Jurkat, Clone E6-1 (cell line): Measurements from ENCODE around the gene TAF10.

Experiments
- DNase-seq: peaks from one replicate; pipeline ENCODE4 v3.0.0-alpha.2; 2011; ENCODE audit warnings: low read depth, low spot score
- H3K4me3 ChIP-seq: 2 replicates; pipeline ENCODE4 v1.5.1; 2011; ENCODE audit warnings: mild to moderate bottlenecking, low read length, control low read depth, moderate library complexity

The TAF10 gene

DNA sequence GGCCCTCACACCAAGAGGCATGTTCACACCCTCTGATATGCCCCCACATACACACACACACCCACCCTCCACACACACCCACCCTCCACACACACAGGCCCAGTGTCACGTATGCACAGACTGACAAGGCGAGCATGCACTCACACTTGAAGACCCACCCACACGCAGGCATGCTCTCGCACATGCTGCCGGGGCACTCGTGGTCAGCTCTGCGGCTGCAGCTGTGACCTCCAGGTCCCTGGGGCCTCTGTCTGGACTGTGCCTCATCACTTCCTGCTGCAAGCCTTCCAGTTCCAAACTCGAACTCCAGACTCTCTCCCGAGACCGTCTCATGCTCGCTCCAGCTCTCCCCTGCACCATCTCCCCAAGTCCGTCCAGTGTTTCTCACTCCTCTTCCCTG lies 34.1 kb upstream of the TAF10 start:
- no peak for DNase-seq
- no peak overlapping the region for H3K4me3 ChIP-seq

DNA sequence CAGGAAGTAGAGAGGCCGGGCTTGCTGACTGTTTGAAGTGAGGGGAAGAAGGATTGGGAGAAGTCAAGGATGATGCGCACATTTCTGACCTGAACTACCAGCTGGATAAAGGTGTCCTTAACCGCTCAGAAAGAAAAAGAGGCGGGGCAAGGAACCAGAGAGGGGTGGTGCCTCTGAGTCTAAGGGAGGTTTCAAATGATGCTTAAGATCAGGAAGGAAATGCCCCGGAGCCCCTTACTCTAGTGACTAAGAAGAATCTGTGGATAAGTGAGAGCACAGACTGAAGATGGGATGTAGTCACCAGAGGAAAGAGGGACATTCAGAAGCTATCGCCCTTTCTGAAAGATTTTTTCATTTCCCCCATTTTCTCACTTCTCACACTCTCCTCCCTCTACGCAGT lies 30.9 kb upstream of the TAF10 start:
- no peak overlapping the region for H3K4me3 ChIP-seq
- no peak for DNase-seq

DNA sequence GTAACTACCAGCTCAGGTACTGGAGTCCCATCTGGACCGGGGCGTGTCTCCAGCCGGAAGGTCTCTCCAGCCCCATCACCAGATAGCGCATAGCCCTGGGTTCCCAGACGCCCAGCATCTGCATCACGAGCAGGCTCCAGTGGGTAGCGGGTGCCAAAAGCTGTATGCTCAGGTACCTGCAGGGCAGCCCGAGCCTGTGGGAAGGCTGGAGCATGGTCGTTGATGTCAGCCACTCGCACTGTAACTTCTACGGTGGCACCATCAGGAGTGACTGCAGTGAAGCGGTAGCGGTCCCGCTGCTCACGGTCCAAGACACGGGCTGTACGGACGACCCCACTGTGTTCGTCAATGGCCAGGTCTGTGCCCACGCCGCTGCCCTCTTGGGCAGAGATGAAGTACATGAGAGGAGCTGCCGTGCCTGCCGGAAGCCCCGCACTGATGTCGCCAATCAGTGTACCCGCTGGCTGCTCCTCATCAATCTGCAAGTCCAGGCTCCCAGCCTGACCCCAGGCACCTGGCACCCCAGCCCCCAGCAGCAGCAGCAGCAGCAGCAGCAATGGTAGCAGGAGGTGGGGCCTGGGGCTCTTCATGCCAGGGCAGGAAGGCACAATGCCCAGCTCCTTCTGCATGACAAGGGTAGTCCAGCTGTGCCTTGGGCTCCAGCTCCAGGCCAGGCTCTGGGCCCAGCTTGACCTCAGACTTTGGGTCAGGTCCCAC lies 29.1 kb upstream of the TAF10 start:
- H3K4me3 ChIP-seq = no peak overlapping the region
- no peak for DNase-seq

DNA sequence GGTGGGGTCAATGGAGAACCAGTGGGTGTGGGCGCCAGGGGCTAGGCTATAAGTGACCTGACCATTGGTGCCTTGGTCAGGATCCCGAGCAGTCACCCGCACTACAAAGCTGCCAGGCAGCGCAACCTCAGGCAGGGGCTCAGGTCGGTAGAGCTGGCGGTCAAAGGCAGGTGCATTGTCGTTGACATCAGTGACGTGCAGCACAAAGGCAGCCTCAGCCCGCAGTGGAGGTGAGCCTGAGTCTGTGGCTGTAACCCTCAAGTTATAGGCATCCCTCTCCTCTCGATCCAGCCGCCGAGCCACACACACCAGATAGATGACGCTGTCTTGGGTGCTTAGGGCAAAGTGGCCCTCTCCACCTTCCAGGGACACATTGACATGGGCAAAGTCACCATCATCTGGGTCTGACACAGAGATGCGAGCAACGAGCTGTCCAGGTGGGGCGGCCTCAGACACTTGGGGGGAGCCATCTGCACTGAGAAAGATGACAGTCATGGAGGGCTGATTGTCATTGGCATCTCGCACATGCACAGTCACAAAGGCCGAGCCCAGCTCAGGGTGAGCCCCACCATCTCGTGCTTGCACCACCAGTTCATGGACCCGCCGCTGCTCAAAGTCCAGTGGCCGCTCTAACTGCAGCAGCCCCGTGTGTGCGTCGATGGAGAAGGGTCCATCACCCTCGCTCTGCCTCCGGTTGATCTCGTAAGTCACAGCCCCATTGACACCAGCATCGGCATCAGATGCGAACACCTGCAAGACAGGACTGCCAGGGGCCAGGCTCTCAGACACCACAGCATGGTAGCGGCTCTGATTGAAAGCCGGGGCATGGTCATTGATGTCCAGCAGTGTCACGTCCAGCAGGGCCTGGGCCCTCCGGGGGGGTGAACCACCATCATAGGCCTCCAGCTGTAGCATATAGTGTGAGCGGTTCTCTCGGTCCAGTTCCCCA lies 28.3 kb upstream of the TAF10 start:
- DNase-seq = no peak
- no peak overlapping the region for H3K4me3 ChIP-seq

DNA sequence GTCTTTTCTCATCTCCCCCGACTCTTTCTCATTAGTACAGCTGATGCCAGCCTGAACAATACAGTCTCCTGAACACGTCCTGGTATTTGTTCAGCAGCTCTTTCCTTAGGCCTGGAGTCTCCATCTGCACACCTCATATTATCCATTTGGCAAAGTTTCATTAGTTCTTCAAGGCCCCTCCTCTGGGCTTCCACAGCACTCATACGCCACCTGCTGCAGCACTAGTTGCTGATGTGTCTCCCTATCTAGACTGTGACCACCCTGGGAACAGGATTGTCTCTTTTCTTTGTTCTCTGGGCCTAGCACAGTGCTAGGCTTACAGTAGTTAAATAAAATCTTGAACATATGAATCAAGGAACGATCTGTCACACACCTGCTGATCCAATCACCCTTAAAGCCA lies 26.4 kb upstream of the TAF10 start:
- H3K4me3 ChIP-seq = no peak overlapping the region
- DNase-seq = no peak

DNA sequence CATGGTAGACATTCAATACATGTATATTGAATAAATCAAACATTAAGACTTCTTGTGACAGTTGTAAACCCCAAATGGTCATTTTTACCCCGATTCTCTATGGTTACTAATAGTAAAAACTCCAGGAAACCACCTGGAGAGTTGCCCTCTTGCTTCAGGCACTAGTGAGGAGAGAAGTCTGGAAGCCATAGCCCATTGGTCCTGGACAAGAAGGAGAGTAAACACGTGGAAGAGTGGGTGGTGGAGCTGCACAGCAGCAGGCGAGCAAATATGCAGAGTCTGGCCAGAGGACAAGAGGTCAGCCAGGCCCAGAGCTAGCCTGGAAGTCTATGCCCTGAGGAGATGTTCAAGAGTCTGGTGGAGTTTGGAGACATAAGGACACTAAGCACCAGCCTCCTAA lies 25.9 kb upstream of the TAF10 start:
- H3K4me3 ChIP-seq = no peak overlapping the region
- no peak for DNase-seq

DNA sequence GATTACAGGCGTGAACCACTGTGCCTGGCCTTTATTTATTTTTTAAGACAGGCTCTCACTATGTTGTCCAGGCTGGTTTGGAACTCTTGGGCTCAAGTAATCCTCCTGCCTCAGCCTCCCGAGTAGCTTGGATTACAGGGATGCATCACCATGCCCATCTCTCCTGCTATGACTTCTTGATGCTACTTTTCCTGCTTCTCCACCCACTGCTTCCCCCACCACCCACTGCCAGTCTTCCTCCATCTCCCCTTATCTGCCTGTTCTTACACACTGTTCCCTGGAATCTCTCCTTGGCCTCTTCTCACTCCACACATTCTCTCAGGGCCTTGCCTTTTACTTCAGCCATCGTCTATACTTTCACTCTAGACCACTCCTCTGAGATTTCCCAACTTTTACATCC lies 24.5 kb upstream of the TAF10 start:
- no peak for DNase-seq
- no peak overlapping the region for H3K4me3 ChIP-seq

DNA sequence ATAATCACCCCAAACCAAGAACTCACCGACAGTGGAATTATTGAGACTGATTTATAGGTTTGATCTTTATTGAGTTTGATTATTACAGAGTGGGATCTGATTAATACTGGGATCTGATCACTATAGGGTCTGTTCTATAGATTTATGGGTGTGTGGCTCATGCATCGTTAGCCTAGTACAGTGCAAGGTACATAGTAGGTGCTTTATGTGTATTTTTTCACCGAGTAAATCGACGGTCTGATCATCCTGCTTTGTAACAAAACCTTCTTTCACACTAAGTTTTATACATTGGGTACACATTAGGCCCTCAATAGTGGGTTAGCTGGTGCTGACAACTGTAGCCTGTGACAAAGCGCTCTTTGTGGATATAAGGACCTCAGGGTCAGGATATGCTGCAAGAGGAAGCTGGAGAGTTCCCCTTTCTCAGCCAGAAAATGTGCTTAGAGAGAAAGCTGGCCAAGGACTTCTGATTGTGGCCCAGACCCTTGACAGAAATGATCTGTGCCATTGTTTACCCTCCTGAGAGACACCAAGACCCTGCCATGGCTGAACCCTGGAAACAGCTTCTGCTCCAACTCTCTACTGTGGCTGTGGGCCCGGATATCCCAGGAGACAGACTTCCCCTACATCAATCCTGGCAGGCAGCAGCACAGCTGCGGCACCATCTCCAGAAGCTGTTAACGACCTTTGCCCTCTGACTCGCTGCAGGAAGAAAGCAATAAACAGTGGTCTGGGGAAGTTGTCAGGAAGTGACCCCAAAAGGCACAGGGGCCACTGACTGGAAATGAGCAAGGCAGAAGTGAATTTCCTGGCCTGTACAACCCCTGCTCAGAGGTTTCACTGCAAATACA lies 23.3 kb upstream of the TAF10 start:
- no peak for DNase-seq
- H3K4me3 ChIP-seq = no peak overlapping the region

DNA sequence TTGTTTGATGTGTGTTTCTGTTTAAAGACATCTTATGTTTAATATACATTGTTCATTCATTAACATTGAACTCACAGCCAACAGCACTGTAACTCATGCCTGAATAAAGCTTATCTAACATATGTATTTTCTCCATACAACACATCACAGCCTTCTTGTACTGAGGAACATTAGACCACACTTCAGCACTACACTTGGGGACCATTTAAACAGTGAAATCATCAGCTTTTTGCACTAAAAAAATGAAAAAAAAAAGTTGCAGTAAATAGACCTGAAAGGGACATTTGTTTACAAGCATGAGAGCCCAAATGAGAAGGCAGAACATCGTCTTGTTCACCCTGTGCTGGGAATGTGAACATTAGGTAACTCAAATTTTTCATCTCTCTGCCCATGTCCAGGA lies 22.5 kb upstream of the TAF10 start:
- no peak overlapping the region for H3K4me3 ChIP-seq
- DNase-seq = no peak

DNA sequence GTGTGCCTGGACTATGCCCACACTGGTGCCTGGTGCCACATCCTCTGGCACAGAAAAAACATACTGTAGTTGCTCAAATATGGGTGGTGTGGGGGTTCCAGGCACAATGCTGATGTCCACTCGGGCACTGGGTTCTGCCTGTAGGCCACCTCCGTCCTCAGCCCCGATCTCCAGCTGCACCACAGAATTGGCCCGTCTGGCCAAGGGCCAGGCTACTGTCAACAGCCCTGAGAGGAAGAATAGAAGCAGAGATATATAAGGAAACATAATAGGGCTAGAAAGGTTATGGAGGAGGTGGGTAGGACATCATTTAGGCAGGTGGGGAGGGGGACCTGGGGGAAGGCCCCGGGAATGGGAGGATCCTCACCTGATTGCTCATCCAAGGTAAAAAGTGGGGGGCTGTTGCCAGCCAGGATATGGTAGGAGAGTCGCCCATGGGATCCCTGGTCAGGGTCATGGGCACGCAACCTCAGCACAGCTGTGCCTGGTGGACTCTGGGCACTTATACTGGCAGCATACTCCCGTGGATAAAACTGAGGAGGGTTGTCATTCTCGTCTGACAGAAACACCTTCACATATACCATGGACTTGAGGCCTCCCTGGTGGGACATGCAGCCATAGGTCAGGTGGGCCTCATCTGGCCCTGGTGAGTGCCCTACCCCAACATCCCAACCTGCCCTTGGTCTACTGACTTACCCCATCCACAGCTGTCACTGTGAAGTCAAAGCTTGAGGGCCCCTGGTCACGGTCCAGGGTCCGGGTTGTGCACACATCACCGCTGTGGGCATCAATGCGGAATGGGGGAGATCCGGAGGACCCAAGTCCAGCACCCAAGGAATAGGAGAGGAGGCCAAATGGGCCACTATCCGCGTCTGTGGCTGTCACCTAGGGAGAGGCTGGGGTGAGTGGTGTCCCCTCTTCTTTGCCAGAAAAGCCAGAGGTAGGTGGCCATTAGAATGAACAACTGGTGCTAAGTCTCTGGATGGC lies 21.7 kb upstream of the TAF10 start:
- no peak for DNase-seq
- H3K4me3 ChIP-seq = no peak overlapping the region

DNA sequence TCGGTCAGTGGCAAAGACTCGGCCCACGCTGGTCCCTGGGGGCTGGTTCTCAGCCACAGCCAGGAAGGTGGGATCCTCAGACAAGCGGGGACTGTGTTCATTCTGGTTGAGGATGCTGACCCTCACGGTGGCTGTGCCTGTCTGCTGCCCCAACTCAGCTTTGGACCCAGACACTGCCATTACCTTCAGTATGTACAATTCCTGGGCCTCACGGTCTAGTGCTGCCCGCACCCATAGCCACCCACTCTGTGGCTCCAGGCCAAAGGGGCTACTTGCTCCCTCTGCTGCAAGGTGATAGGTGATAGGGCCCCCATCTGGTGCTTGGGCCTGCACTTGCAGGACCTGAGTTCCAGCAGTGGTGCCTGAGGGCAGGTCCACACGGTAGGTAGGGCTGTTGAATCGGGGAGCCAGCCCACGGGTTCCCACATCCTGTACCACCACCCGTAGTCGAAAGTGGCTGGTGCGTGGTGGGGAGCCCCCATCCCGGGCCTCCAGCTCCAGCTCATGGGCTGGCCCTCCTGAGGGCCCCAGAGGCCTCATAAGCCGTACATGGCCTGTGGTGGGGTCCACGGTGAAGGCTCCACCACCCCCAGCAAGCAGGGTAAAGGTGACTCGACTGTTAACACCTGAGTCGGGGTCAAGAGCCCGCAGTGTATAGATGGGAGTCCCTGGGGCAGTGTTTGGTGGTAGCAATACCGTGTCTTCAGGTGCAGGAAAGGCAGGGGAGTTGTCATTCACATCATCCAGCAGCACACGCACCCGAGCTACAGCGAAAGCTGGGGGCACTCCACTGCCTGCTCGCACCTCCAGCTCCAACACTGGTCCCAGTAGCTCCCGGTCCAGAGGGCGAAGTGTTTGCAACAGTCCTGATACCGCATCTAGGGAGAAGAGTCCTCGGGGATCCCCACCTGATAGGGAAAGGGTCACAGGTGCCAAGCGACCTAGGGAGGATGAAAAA lies 20.4 kb upstream of the TAF10 start:
- DNase-seq = no peak
- H3K4me3 ChIP-seq = no peak overlapping the region

DNA sequence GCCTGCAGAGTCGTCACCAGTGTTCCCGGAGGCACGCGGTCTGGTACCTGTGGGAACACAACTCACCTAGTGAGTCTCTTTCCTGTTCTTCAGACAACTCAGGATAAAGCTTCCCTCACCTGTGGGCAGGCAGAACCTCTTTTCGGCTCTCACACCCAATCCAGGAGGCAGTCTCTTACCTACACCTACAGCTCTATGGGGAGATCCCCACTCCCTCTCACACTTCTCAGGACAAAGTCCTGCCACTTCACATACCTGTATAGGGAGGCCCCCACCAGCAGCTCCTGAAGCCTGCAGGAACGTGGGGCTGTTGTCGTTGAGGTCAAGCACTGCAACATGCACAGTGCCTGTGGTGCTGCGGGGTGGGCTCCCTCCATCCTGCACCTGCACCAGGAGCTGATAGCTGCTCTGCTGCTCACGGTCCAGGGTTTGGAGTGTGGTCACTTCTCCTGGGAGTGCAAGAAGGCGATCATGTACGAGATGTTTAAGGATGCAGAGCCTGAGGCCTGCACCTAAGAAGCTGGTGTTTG lies 19.4 kb upstream of the TAF10 start:
- DNase-seq = no peak

DNA sequence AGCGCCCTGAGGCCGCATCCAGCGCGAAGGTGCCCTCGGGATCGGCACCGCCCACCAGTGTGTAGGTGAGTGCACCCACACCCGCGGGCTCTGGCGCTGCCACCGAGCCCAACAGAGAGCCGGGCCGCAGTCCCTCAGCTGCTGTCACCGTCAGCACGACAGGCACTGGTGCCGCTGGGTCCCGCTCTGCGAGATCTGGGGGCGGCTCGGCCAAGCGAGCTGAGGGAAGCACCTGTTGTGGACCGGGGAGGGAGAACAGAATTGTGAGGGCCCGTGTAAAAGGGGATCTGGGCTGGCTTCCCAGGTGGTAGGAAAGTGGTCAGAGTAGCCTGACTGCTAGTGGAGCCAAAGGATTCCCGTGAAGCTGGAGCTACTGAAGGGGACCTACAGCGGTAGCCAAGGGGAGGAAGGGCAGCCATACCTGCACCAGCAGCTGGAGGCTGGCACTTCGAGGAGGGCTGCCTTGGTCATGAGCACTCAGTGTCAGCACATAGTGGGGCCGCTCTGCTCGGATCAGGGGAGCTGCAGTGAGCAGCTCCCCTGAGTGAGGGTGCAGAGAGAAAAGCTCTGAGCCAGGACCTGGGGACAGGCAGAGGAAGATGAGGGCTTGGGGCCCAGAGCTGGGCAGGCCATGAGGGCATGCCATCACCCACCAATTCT lies 18.7 kb upstream of the TAF10 start:
- H3K4me3 ChIP-seq = no peak overlapping the region
- no peak for DNase-seq

More for the DNA sequence above, 19.4 kb upstream of the TAF10 start:
- H3K4me3 ChIP-seq = no peak overlapping the region

DNA sequence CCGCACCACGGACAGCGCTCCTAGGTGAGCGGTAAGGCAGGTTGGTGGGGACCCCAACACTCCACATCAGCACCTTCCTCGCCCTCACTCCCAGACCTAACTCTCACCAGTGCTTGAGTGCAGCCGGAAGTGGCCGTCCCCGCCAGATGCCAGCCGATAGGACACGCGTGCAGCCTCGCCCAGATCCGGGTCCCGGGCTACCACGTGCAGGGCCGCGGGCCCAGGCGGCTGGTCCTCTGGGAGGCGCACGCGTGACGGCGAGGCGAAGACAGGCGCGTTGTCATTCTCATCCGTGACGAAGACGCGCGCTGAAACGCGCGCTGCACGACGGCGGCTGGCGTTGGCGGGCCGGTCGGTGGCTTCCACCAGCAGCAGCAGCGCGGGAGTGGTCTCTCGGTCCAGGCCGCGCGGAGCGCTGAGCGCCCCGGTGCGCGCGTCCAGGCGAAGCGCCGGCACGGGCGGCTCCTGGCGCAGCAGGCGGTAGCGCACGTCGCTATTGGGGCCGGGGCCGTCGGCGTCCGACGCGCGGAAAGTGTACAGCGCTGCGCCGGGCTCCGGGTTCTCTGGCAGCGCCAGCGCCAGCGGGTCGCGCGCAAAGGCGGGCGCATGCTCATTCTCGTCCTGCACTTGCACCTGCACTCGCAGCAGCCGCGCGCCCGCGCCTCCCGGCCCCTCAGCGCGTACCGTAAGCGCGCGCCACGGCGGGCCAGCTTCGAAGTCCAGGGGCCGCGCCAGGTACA lies 18.0 kb upstream of the TAF10 start:
- DNase-seq = no peak
- no peak overlapping the region for H3K4me3 ChIP-seq

DNA sequence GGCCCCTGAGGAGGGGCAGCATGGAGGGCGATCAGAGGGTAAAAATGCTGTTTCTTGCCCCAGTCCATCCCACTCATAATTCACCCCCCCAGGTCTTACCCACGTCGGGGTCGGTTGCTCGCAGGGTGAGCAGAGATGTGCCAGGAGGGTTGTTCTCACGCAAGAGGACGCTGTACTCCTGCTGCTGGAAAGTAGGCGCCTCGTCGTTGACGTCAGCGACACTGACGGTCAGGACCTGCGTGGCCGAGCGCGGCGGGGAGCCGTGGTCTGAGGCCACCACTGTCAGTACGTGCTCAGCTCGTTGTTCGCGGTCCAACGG lies 17.5 kb upstream of the TAF10 start:
- no peak overlapping the region for H3K4me3 ChIP-seq
- no peak for DNase-seq

DNA sequence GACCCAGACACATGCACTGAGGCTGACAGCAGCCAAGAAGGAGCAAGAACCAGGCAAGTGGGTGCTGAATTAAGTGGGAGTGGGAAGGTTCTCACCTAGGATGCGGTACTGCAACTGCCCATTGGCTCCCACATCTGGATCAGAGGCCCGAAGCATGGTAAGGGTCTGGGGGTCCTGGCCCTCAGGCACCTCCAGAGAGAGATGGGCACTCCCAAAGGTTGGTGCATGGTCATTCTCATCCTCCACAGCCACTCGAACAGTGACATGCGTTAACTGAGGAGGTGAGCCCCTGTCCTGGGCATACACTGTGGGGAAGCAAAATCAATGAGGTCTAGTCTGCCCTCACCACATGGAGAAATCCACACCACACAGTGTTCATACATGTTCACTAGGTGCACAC lies 16.5 kb upstream of the TAF10 start:
- no peak overlapping the region for H3K4me3 ChIP-seq
- DNase-seq = no peak
